NB4 (cell line): ENCODE data around the gene GSTK1.

Experiments used
- DNase-seq: peaks from one replicate; pipeline ENCODE4 v3.0.0; 2010; ENCODE audit warnings: low read depth
- H3K4me3 ChIP-seq: one replicate; pipeline ENCODE4 v1.5.1; 2011; ENCODE audit warnings: mild to moderate bottlenecking, low read depth, low read length, moderate library complexity
- MYC ChIP-seq: IDR thresholded peaks from 2 replicates; pipeline ENCODE4 v1.6.1; 2011; ENCODE audit warnings: low read depth, low read length
- POLR2A ChIP-seq: IDR thresholded peaks from 2 replicates; pipeline ENCODE4 v1.6.1; 2011; ENCODE audit warnings: mild to moderate bottlenecking; ENCODE audit not compliant: insufficient read length; ENCODE audit errors: extremely low read depth
- TF ChIP-seq, protein P1 (sequence below): IDR thresholded peaks from 2 replicates; pipeline ENCODE4 v1.6.1; 2011; ENCODE audit warnings: low read depth, low read length
- TF ChIP-seq, protein P2 (sequence below): IDR thresholded peaks from one replicate; pipeline ENCODE4 v1.5.1; 2012; ENCODE audit warnings: low read depth, low read length

Gene GSTK1

DNA sequence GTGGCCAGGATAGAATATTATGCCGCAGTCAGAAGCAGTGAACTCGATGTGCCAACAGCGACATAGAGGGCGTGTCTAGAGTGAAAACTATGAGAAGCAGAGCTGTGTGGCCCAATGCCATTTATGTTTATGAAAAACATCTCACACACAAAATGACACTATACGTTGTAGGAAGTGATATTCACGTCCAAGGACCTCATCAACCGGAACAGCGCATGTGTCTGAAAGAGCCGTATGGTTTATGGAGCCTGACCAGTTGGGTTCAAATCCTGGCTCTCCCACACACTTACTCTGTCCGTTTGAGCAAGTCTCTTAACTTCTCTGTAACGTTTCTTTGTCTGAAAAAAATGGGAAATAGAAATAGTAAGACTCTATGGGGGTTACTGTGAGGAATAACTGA lies 20.9 kb upstream of the GSTK1 start:
- no peak for DNase-seq
- H3K4me3 ChIP-seq: no peak overlapping the region
- TF ChIP-seq MYC: no peak
- TF ChIP-seq, protein P1, sequence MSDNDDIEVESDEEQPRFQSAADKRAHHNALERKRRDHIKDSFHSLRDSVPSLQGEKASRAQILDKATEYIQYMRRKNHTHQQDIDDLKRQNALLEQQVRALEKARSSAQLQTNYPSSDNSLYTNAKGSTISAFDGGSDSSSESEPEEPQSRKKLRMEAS: no peak
- TF ChIP-seq, protein P2, sequence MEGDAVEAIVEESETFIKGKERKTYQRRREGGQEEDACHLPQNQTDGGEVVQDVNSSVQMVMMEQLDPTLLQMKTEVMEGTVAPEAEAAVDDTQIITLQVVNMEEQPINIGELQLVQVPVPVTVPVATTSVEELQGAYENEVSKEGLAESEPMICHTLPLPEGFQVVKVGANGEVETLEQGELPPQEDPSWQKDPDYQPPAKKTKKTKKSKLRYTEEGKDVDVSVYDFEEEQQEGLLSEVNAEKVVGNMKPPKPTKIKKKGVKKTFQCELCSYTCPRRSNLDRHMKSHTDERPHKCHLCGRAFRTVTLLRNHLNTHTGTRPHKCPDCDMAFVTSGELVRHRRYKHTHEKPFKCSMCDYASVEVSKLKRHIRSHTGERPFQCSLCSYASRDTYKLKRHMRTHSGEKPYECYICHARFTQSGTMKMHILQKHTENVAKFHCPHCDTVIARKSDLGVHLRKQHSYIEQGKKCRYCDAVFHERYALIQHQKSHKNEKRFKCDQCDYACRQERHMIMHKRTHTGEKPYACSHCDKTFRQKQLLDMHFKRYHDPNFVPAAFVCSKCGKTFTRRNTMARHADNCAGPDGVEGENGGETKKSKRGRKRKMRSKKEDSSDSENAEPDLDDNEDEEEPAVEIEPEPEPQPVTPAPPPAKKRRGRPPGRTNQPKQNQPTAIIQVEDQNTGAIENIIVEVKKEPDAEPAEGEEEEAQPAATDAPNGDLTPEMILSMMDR: no peak
- no peak for TF ChIP-seq POLR2A

DNA sequence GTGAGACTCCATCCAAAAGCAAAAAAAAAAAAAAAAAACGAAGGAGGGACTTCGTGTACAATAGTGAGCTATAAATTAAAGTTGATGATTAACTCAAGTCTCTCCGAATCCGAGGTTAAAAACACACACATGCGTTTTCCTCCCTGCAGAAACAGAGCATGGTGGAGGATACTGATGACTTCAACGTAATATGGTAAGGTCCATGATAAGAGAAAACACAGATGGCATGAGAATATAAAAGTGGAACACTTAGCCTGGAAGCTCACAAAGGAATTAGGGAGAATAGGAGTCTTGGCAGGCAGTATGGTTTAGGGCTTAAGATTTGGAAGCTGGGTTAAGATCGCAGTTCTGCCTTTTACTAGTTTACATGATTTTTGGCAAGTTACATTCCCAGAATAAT lies 20.1 kb upstream of the GSTK1 start:
- TF ChIP-seq MYC (no peak), POLR2A (no peak)
- TF ChIP-seq, protein P2: no peak
- TF ChIP-seq, protein P1: no peak
- no peak overlapping the region for H3K4me3 ChIP-seq
- DNase-seq: no peak

DNA sequence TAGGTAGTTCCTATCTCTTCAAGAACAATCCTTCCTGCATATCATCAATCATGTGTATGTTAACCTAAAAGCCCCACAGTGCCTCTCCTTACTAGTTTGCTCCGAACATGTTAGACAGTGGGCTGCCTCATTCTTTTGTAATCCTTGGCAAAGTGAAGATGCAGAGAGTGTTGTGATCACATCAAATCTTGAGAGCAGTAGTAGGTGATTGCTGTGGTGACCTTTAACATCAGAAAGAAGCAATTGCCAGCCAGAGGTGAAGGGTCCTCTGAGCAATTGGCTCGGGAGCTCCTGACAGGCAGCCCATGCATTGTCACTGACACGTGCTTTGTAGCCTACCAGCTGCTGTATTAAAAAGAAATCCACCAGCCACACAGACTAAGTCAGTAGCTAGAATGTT lies 19.6 kb upstream of the GSTK1 start:
- no peak for TF ChIP-seq MYC
- TF ChIP-seq, protein P2: no peak
- TF ChIP-seq, protein P1: no peak
- no peak for TF ChIP-seq POLR2A
- DNase-seq: no peak
- H3K4me3 ChIP-seq: no peak overlapping the region

DNA sequence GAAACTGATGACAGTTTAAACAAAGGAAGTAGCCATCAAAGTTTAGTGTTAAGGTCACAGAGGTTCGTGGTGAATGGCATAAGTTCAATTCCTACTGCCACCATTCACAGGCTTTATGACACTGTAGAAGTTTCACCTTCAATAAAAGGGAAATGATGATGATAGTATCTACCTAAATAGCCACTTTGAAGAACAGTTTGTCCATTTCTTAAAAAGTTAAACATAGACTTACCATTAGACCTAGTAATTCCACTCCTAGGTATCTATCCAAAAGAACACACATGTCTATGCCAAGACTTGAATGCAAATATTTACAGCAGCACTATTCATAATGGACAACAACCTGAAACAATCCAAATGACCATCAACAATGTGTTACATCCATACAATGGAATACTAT lies 18.9 kb upstream of the GSTK1 start:
- TF ChIP-seq, protein P1: no peak
- TF ChIP-seq, protein P2: no peak
- TF ChIP-seq POLR2A: no peak
- TF ChIP-seq MYC: no peak
- H3K4me3 ChIP-seq: no peak overlapping the region
- DNase-seq: no peak

DNA sequence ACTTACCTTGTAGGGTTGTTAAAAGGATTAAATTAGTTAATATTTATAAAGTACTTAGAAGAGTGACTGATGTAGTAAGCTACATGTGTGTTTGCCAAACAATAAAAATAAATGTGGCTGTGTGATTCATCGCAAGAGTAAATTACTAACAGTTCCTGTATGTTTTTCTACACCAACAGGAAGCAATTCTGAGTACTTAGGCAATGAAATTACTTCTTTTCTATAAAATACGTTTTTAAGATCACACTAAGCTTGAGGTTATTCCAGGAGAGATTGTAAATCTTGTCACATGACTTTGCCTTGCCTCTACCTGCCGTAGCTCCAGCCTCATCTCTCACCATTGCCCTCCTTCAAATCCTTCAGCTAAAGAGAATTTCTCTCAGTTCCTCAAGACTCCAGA lies 18.1 kb upstream of the GSTK1 start:
- TF ChIP-seq, protein P2: no peak
- TF ChIP-seq POLR2A (no peak), MYC (no peak)
- TF ChIP-seq, protein P1: no peak
- no peak overlapping the region for H3K4me3 ChIP-seq
- DNase-seq: peak; percentile 50

DNA sequence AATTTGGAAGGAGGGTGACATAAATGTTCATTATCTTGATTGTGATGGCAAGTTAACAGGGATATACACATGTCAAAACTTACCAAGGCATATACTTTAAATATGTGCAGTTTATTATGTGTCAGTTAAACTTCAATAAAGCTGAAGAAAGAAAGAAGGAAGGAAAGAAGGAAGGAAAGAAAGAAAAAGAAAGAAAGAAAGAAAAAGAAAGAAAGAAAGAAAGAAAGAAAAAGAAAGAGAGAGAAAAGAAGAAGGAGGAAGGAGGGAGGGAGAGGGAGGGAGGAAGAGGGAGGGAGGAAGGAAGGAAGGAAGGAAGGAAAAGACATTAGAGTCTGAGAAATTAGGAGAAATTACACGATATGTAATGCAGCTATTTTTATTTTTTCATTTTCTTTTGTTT lies 15.9 kb upstream of the GSTK1 start:
- DNase-seq: no peak
- TF ChIP-seq MYC (no peak), POLR2A (no peak)
- TF ChIP-seq, protein P1: no peak
- TF ChIP-seq, protein P2: no peak
- no peak overlapping the region for H3K4me3 ChIP-seq
